ENCODE data around the gene SHF.
"Not testable (repeated sequence)": the region's sequence is repeated elsewhere in the genome, so short reads cannot be mapped to it uniquely, and the experiment has no call there.

Gene SHF, protein sequence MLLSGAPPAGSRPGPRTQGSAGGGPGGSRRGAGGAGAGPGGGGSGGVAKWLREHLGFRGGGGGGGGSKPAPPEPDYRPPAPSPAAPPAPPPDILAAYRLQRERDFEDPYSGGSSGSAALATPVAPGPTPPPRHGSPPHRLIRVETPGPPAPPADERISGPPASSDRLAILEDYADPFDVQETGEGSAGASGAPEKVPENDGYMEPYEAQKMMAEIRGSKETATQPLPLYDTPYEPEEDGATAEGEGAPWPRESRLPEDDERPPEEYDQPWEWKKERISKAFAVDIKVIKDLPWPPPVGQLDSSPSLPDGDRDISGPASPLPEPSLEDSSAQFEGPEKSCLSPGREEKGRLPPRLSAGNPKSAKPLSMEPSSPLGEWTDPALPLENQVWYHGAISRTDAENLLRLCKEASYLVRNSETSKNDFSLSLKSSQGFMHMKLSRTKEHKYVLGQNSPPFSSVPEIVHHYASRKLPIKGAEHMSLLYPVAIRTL

DNA sequence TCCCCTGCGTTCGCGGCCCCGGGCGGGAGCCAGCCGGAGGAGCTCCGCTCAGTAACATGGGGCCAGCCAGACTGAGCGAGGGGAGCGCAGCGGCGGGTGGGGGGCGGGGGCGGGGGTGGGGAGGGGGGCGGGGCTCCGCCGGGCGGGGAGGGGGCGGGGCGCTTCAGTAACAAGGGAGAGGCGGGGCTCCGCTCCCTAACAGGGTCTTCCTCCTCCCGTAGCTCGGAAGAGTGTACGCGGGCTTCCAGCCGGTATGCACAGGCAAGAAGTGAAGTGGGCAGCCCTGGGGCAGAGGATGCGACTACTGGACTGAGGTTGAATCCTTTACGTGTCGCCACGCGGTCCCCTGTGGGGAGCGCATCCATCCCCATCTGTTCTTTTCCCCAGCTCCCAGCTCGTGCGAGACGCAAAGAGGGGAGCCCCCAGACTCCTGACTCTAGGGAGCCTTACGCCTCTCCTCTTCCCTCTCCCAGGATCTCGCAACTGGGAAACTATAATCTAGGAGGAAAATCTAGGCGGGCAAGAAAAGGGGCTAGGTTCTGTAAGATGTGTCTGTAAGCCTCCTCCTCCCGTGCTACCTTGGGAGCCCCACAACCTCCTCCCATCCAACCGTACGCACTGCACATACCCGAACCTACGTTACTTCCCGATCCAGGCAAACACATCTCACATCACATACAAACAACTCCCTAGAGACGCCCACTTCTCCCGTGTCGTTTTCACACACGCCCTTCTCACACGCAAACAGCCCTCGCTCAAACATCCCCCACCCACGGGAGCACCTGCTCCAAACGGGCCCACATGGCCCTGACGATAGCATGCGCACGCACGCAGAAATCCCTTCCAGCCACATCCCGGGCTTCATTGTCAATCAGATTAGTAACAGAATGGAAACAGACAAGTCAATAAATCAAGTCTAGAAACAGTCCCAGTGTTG is at the start of gene SHF:
Gene SHF (minus strand): TSS at position 73 of the 937 bp plus-strand sequence. CDS start 15 bp downstream, at position 58.
- peak in 1 of 2 experiments; percentile 26 for DNase-seq (ENCODE audit: low read depth in 2 of 2)

DNA sequence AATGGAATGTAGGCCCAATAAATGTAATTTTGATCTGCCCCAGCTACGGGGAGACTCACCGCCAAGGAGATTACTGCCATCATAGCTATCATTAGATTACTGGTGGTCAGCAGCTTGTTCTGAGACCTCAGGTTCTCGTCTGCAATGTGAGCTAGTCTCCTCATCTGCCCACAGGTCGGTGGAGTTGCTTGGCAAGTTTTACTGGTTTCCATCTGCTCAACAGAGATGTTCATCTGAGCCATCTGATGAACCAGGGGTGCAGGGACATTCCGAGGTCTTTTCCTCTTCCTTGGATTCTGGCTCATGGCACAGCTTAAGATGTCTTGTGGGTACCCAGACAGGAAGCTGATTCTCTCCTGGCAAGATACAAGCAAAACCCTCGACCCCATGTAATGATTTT is 49.0 kb upstream of the SHF start:
- DNase-seq (ENCODE audit: low read depth in 2 of 2), result not testable (repeated sequence)

- DNase-seq (ENCODE audit: low read depth in 2 of 2), result no peak
Observed at GRCh38 chr15:45234562-45235235, 46.9 kb upstream of the SHF start.

GRCh38 chr15:45231864-45232562 is 44.2 kb upstream of the SHF start:
- no peak for DNase-seq (ENCODE audit: low read depth in 2 of 2)

DNA sequence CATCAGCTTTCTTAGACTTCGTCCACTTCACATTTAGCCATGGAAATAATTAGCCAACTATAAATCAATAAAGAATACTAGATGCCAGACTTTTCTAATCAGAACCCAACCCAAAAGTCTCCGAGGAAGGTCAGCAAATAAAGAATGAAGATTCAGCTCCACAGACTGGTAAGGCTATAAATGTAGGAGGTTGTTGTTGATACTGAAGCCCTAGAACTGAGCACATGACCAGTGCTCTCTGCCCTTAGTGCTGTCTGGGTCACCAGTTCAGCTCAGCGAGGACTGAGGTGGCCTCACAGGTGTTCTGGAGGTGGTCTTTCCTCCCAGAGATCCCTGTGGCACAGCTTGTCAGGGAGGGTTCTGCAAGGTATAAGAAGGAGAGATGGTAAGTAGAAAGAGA is 43.4 kb upstream of the SHF start:
- DNase-seq (ENCODE audit: low read depth in 2 of 2), result no peak

DNA sequence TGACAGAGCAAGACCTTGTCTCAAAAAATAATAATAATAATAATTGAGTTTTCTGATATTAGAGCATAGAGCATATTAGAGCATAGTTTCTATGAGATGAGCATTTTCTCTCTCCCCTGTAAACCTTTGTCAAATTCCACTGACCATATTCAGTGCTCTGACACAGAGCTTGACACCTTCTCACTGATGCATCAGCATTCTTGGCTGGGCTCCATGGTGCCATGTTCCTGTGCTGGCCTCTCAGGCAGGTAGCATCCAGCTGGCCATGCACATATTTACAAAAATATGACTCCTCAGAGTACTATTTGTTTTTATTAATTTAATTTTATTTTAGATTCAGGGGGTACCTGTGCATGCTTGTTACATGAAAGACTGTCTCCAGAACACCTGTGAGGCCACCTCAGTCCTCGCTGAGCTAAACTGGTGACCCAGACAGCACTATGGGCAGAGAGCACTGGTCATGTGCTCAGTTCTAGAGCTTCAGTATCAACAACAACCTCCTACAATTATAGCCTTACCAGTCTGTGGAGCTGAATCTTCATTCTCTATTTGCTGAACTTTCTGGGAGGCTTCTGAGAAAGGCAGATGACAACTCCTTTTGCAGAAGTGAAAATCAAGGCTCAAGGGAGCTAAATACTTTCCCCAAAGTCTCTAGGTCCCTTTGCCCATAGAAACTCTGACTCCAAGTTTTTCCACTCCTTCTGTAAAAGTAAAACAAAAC is 42.6 kb upstream of the SHF start:
- DNase-seq (ENCODE audit: low read depth in 2 of 2), result no peak

- DNase-seq (ENCODE audit: low read depth in 2 of 2), result no peak
Observed at GRCh38 chr15:45228931-45229330, 41.2 kb upstream of the SHF start.

DNA sequence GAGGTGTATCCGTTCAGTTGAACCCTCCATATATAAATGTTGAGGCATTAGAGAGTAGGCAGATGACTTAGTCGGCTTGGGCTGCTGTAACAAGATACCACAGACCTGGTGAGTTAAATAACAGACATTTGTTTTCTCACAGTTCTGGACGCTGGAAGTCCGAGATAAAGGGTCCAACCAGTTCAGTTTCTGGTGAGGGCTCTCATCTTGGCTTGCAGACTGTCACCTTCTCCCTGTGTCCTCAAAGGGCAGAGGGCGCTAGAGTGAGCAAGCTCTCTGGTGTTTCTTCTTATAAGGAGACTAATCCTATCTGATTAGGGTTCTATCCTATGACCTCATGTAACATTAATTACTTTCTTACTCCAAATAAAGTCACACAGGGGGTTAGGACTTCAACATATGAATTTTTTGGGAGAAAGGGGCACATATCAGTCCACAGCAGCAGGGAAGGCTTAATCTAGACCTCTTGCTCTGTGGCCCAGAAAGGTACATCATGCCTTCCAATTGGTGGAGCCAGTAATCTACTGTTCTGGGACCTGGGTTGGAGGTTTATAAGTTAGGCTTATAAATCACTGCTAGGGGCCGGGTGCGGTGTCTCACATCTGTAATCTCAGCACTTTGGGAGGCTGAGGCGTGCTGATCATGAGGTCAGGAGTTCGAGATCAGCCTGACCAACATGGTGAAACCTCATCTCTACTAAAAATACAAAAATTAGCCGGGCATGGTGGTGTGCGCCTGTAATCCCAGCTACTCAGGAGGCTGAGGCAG is 37.9 kb upstream of the SHF start:
- DNase-seq (ENCODE audit: low read depth in 2 of 2), result no peak

GRCh38 chr15:45224621-45225217 is 37.0 kb upstream of the SHF start:
- no peak for DNase-seq (ENCODE audit: low read depth in 2 of 2)

DNA sequence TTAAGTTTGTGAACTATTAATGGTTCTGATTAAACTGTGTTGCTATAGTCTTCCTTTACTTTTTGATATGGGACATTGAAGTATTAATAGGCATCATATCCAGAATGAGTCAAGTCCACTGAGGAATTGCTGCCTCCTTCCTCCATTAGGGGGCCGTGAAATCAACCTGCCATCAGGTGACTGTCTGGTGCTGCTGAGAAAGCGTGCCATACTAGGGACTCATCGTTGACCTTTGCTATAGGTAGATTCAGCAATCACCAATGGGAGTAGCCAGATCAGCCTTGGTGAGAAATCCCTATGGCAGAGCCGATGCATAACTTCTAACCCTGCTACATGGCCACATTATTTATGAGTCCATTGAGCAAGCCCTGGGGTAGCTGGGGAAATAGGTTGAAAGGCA is 34.2 kb upstream of the SHF start:
- DNase-seq (ENCODE audit: low read depth in 2 of 2), result no peak

DNA sequence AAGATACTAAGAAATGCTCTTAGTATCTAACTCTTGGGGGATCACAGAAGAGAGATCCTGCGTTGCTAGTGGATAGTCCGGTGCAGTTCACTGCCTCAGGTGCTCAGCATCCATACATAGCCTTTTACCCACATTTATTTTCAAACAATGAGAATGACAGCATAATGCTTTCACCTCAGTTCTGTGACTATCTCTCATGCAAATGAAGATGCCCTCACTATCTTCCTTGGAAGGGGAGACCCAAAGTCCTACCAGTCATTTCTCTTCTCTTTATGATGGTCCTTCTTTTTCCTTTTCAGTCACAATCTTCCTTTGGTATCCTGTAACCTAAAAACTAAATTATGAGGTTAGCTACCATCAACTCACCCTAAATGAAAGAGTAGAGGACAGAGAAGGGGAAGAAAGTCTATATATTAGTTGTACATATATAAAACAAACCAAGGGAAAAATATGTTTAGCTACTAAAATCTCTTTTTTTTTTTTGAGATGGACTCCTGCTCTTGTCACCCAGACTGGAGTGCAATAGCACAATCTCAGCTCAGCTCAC is 33.4 kb upstream of the SHF start:
- no peak for DNase-seq (ENCODE audit: low read depth in 2 of 2)

DNA sequence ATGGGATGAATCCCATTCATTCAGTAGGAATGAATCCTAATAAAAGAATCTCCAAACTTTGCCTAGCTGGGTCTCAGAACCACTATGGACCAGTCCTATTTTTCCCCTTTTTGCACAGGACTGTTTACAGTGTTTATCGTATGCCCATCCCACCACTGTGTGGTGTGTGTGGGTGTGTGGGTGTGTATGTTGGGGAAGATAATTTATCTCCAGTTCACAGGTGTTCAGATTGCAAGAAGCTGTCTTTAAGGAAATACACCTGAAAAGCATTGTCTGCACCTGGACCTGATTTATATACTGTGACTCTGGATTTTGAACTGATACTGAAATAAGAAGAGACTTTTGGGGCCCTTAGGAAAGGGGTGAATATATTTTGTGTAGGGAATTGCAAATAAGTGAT is 24.7 kb upstream of the SHF start:
- no peak for DNase-seq (ENCODE audit: low read depth in 2 of 2)

DNA sequence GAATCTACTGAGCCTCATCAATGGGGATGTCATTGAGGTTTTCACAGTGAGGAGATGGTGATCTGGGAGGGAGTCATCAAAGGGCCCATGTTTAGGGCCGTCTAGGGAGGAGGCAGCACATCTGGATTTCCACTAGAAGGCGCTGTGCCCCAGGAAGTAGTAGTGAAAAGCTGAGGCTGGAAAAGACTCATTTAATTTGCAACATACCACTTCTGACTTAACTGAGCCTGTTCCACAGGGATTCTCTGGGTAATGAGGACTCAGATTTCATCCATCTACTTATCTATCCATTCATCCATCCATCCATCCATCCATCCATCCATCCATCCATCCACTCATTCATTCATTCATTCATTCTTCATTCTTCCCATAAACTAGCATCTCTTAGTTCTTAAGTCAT is 17.4 kb upstream of the SHF start:
- peak; percentile 22 to 32 for DNase-seq (ENCODE audit: low read depth in 2 of 2)

- DNase-seq (ENCODE audit: low read depth in 2 of 2), result no peak
Observed at GRCh38 chr15:45203182-45203581, 15.4 kb upstream of the SHF start.

DNA sequence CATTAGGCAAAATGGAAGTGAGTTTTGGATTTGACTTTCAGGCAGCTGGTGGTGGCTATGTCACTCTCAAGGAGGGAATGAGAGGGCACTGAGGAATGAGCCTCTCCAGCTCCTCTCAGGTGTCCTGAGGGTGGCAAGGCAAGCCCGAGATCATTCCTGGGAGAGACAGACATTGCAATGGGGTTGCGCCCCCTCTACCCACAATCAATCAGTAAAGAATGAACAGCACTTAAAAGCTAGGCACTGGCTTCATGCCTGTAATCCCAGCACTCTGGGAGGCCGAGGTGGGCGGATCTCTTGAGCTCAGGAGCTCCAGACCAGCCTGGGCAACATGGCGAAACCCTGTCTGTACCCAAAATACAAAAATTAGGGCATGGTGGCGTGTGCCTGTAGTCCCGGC is 14.1 kb upstream of the SHF start:
- no peak for DNase-seq (ENCODE audit: low read depth in 2 of 2)

DNA sequence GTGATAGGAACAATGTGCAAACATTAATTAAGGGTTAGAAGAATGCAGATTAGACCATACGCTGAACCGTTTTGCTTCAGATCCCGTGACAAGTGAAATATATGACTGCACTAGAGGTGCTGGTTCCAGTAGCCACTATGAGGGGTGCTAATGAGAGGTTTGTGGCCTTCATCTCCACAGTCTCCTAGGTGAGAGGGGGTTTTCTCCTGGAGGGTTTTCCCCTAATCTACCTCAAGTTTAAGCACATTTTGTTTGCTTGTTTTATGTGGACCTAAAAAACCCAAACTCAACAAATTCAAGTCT is 13.7 kb upstream of the SHF start:
- DNase-seq (ENCODE audit: low read depth in 2 of 2), result no peak

GRCh38 chr15:45200799-45201556 is 13.2 kb upstream of the SHF start:
- DNase-seq (ENCODE audit: low read depth in 2 of 2), result peak; percentile 49 to 50

DNA sequence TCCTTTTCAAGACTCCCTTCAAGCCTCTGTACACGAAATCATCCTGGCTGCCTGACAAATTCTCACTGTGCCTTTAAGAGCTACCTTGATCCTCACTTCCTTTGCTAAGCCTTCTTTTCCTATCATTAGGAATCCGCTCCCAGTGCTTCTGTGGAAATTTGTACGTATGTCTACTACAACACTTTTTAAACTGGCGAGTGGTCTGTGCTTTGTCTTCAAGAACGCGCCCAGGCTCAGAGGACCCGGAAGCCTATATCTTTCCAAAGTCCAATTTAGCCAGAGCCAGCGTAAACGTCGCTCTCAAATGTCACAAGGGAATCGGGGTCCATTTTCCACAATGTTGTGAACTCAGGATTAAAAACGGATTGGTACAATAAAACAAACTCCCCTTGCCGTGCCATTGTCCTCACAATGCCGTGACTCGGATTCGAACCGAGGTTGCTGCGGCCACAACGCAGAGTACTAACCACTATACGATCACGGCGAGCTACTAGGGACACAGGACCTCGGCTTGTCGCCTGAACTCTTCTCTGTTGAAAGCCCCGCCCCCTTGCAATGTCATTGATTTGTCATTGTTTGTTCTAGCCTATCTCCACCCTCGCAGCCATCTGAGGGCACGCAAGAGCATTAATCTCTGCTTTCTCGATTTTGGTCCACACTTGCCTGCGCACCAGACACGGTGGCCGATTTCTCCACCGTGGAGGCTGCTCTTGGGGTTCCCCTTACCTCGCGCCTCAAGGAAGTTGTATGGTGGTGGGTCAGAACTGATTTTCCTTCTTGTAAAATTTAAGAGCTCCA is 12.4 kb upstream of the SHF start:
- peak; percentile 93 to 94 for DNase-seq (ENCODE audit: low read depth in 2 of 2)
